Head of caudate nucleus (tissue), 42 donors: ENCODE measurements around the gene CLDN2.
"Not testable (repeated sequence)": the region's sequence is repeated elsewhere in the genome, so short reads cannot be mapped to it uniquely, and the experiment has no call there.

Source experiments
- DNase-seq, 42 donors: peaks; one replicate each; pipeline versions ENCODE4 v3.0.0 to v3.0.0-alpha.2; 2020 to 2021; ENCODE audit warnings: mixed read lengths in 7 of 42
- intact Hi-C: fragments of 100-400 bp; cut with DNase I; formaldehyde crosslinking; loops from one replicate; pipeline ENCODE4 v1.15.0; 2022

CLDN2 gene, protein sequence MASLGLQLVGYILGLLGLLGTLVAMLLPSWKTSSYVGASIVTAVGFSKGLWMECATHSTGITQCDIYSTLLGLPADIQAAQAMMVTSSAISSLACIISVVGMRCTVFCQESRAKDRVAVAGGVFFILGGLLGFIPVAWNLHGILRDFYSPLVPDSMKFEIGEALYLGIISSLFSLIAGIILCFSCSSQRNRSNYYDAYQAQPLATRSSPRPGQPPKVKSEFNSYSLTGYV

DNA sequence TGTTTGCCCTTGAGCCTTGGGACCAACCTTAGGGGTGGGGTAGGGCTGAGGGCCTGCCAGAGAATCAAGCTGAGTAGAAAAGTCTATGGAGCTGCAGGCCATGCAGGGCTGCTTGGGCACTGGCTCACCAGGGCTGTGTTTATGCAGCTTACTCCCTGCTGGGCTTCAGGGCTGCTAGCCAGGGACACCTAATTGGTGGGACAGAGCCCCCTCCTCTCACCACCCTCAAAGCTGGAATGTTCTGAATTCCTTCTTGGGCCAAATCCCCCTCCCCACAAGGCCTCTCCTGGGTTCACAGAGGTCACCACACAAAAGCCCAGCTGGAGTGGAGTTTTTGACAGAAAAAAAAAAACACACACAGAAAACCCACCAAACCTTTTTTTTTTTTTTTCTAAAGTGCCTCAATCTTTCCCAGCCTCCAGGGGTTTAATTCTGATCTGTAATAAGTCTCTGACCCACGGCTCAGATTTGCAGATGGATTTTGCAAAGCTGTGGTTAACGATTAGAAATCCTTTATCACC is at the start of gene CLDN2:
Gene CLDN2, plus strand, starts transcription at position 471 of the 521 bp plus-strand sequence. CDS start 7,827 bp downstream, outside the sequence.
- DNase-seq = no peak
- intact Hi-C loops = no loop called here

DNA sequence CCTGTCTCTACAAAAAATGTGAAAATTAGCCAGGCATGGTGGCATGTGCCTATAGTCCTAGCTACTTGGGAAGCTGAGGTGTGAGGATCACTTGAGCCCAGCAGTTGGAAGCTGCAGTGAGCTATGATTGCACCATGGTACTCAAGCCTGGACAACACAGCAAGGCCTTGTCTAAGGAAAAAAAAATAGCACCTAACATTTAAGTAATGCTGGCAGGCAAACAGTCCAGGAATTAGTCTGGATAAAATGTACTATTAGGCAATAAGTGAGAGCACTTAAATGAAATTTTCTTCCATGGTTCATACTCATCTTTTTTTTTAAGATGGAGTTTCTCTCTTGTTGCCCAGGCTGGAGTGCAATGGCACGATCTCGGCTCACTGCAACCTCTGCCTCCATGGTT is 47.4 kb upstream of the CLDN2 start:
- intact Hi-C loops, DNase-seq: not testable (repeated sequence)

DNA sequence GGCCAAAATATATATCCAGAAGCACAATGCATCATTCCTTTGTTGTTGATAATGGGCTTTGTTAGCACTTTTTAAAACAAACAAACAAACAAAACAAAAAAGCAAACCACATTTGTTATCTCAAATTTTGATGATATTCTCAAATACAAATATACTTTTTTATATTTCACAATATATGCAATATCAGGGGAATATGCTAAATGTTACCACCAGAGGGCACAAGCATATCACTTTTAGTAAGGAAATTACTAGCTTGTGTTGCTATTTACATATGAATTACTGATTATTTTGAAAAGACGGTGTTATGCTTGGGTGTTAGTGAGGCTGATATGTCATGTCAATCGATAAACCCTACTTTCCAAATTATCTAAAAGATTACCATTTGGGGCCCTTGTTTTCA is 46.1 kb upstream of the CLDN2 start:
- intact Hi-C loops = no loop called here

DNA sequence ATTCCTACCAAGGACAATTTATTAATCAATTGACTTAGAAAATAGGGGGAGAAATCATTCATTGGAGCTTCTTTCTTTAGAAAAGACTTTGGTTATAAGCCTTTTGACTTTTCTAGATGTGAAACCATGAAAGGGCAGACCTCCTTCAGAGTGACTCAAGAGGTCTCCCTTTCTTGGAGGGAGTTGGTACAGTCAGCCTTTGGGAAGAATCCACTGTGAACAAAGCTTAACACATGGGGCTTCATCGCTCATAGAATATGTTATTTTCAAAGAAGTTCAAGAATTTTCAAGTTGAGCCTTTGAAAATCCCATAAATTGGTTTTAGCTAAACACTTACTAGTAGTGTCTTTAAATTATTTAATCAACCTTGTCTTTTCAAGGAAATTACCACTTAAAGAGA is 45.1 kb upstream of the CLDN2 start:
- DNase-seq = no peak
- intact Hi-C loops = no loop called here

More for the DNA sequence above, 46.1 kb upstream of the CLDN2 start:
- no peak for DNase-seq

DNA sequence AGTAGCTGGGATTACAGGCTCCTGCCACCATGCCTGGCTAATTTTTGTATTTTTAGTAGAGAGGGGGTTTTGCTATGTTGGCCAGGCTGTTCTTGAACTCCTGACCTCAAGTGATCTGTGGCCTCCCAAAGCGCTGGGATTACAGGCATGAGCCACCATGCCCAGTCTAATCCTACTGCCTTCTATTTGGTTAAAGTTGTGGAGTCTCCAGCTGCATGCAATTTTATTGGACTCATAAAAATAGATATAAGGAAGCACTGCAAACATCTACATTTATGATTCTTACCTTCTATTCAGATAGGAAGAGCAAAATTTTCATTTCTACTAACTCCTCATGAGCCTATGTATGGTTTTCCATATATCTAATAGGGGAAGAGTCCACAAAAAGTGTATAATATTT is 30.7 kb upstream of the CLDN2 start:
- no peak for DNase-seq
- intact Hi-C loops = no loop called here

DNA sequence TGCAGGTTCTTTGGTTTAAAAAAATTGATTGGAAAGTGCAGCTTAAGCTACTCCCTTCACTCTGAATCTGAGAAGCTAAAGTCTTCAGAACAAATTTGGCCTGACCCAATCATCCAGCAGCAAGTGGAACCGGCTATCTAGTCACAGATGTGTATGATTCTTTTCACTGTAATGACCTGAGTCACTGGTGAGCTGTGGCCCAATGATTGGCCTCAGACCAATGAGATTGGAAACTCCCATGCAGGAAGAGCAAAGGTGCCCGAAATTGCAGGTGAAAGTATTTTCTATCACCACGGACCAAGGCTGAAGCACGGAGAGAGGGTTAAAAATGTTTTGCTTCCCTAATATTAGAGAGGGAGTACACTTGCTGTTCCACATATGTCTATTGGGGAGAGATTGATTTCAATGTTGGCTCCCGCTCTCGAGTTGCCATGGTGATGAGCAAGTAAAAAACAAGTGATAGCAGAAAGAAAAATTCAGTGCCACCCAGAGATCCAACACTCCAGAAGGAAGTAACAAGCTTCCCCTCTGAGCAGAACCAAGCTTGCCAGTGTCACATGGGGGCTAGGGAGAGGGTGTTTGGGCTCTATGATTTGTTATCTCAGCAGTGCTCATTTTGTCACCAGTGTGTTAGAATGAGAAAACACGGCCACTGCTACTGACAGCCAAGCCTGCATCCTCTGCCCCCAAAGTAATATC is 28.3 kb upstream of the CLDN2 start:
- intact Hi-C loops = no loop called here
- peak in 1 of 42 donors; percentile 13 for DNase-seq

DNA sequence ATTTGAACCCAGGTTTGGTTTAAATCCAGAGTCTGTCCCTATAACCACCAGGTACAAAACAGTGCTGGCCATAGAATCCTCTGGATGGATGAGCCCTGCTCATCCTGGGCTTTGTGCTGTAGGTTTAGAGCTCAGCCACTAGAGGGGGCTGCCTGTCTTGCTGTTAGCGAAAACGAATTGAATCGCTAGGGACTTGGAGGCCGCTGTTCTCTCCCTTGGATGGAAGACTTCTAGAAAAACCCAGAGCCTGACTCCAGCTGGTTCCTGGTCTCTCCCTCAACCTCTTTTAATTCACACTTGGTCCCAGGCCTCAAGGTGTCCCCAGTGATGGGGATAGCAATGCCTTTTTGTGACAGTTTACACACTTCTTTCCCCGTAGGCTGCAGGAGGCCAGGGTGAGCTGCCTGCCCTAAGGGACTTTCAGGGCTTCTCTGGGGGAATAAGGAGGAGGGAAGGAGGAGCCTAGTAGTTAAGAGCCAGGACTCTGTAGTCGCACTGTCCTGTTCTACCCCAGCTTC is 25.8 kb upstream of the CLDN2 start:
- peak; percentile 34 to 83 (median 66) for DNase-seq
- intact Hi-C loops = no loop called here

DNA sequence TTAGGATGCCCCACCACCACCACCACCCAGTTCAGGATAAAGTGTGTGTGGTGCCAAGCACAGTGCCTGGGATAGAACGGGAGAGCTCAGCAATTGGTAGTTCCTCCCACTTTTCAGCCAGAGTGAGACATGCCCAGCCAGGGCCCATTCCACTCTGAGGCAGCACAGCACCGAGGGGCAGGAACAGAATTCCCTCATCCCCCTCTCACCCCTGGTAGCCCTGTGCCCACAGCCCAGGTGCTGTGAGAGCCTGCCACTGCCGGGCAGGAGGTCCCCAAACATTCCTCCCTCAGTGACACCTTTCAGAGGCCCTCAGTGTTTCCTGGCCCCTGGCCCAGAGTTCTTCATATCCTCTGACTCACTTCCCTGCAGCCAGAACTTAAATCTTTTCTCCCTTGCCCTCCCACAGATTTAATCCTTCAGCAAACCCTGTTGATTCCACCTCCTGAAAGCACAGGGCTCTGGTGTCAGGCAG is 25.2 kb upstream of the CLDN2 start:
- no peak for DNase-seq
- intact Hi-C loops = loop anchor here (5.0 kb wide), 1 partner anchor 57 kb away; no protein-coding TSS in a partner anchor

DNA sequence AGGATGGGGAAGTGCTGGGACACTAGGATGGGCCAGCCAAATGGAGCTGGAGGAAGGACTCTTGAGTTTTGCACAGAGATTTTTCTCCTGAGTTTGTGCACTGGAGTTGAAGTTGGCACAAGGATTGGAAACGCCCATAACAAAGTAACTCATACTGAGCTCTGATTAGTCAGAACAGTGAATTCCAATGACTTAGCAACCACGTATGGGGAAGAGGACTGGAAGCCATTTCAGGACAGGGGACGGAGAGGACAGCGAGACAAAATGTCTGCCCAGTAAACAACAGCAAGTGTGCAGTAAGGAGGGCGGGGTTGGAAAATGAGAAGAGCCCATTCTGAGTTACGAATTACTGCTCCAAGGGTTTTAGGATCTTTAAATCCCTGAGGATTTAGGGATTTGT is 22.9 kb upstream of the CLDN2 start:
- intact Hi-C loops = loop anchor here (5.0 kb wide), 1 partner anchor 55 kb away; no protein-coding TSS in a partner anchor
- no peak for DNase-seq

DNA sequence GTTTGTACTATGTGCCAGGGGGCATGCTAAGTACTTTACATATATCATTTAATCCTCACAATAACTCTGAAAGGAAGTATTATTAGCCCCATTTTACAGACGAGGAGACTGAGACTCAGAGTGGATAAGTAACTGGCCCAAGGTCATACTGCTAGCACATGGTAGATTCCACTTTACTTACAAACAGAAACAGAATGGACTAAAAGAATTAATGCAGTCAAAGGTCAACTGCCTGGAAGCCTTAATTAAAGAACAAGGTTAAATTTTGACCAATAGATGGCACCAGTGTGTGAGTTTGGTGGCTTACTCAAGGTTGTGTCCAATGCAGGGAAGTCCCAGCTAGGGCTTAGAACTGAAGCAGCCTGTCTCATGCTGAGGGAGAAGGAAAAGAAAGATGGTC is 21.7 kb upstream of the CLDN2 start:
- intact Hi-C loops = loop anchor here (5.0 kb wide), 1 partner anchor 54 kb away; no protein-coding TSS in a partner anchor
- peak in 3 of 42 donors; percentile 9 to 39 (median 18) for DNase-seq

DNA sequence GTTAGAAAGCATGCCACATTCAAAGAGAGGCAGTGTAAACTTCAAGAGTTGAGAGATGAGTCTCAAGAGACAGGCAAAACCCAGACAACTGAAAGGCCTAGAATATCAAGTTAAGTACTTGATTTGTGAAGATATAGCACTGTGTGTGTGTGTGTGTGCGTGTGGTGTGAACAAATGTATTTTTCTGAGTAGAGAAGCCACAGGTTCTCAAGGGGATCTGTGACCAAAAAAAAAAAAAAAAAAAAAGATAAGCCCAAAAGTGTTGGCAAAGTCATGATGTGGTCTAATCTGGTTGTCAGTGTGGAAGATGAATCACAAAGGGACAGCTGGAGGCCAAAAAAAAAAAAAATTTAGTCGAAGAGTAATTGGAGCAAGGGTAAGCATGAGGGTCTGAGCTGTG is 20.9 kb upstream of the CLDN2 start:
- DNase-seq = no peak
- intact Hi-C loops = loop anchor here (5.0 kb wide), 1 partner anchor 53 kb away; no protein-coding TSS in a partner anchor

DNA sequence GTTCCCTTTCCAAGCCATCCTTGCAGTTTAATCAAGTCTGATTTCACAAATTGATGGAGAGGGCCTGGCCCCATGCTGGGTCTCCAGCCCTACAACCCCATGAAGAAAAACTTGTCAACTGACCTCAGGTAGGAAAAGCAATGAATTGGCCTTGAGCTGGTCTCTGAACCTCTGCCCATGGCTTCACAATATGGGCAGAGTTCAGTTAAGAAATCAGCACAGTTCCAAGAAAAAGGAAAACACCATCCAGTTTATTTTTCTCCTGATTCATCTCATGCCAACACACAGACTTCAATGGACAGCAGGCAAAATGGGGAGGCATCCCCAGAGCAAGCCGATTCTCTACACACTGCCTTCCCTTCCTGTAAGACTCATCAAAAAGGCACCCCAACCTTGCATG is 20.4 kb upstream of the CLDN2 start:
- no peak for DNase-seq
- intact Hi-C loops = loop anchor here (5.0 kb wide), 1 partner anchor 52 kb away; no protein-coding TSS in a partner anchor

DNA sequence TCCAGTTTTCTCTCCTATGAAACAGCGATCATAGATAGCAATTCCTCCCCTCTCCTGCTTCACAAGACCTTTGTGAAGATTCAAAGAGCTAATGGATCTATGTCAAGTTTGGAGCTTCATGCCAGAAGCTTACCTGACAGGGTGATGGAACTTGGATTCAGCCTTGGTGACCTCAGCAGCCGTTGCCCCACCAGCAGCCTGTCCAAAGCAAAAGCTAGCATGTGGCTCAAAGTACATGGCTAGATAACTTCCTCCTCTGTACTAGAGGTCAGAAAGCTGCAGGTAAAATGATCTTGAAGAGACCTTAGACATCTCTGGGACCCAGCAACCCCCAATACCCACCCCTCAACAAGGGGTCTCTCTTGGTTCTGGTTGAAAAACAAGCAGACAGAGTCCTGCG is 18.9 kb upstream of the CLDN2 start:
- intact Hi-C loops = no loop called here
- DNase-seq = no peak

DNA sequence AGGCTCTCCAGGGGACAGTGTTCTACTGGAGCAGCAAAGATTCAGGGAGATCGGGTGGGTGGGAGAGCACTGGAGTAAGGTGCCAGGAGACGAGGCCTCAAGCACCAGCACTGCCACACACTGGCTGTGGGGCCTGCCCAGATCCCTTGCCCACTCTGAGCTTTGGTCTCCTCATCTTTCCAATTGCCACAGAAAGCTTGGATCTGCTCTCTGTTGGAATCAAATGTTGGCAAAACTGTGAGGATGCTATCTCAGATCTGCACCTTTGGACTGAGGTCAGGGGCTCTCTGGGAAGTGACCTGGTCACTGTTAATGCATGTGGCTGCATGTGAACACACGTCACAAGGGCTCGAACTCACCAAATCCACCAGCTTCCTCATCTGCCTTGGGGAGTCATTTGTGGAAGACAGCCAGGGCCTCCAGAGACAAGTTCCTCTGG is 18.4 kb upstream of the CLDN2 start:
- intact Hi-C loops = no loop called here
- no peak for DNase-seq

DNA sequence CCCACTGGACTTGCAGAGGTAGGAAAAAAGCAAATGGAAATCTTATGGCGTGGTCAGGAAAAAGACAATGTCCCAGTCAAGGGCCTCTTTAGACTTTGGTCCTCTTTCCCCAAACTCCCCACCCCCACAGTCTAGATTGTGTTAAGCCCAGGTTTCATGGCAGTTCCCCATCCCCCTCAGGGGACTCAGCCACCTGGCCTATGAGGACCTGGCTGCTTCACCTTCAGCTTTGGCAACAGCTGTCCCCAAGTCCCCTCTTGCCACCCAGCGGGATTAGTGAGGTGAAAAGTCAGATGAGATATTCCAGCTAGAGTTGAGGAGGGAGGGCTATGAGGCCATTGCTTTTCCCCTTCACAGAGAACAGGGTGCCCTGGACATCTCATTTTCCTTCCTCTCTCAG is 17.5 kb upstream of the CLDN2 start:
- DNase-seq = no peak
- intact Hi-C loops = no loop called here

DNA sequence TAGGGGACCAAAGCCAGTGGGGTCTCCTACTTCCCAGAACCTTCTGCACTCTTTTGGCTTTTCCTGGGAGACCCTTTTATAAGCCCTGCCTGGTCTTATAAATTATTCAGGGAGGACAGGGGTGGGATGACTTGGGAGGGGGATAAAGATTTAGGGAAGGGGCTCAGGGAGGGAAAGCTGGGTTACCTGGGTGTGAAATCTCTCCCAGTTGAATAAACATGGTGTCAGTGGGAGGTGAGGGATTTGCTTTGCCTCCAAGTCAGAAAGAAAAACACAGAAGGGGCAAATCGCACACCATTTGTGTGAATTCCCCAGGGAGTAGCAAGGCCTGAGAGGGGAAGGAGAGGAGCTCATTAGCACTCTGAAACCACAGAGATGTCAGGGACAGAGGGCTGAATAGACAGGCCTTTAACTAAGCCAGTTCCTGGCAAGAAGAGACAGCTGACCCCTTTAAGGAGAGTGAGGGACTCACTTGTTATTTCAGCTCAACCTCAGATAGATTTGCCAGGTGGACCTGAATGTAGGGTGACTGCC is 16.8 kb upstream of the CLDN2 start, which contains the start of gene RIPPLY1:
Gene RIPPLY1, minus strand, starts transcription at position 51 of the 534 bp plus-strand sequence. CDS start 54 bp downstream, outside the sequence.
- intact Hi-C loops = no loop called here
- DNase-seq = no peak

DNA sequence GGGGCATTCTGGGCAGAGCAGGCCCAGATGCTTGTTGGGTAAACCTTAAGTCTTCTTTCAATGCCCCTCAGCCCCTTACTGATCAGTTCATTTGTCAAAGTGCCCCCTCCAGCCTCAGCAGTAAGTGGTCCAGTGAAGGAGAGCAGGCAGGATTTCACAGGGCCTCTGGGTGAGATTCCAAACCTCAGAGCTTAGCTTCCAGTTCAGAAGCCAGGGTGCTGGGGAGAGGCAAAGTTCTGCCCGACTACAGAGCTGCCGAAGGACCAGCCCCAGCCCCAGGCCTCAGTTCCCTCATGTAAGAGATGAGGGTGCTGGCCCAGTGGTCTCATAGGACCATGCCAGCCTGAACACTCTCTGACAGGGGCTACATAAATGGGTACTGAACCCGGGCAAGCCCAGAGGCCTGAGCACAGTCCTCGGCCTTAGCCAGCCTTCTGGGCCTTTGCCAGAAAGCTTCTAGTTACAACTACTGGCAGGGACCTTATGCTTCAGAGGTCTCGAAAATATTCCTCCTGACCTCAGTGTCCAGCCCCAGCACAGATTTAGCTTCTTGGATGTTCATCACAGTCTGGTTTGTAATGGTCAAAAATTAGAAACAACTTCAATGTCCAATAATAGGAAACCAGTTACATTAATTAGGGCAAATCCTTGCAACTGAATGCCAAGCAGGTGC is 16.2 kb upstream of the CLDN2 start:
- DNase-seq = no peak
- intact Hi-C loops = no loop called here

DNA sequence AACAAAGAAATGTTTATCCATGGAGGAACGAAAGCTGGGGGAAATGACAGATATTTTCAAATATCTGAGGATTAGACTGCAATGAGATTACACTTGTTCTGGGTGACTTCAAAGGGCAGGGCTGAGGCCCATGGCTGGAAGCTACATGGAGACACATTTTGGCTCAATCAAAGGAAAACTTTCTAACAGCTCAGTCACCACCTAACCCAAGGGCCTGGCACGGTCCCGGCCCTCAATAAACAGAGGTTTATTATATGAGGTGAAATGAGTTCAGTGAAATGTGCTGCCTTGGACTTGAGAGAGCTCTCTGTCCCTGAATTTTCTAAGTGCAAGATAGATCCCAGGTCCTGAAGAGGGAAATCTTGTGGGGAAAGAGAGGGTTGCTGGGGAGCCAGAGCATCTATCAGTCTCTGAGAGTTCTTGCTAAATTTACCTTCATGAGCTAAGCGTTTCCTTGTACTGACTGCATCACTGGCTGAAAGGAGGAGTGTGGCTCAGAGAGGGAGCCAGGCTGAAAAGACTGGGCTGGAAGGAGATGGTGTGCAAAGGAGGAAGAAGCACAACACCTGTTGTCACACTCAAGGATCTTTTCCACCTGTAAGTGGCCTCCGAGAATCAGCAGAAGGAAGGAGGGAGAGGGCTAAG is 15.0 kb upstream of the CLDN2 start:
- intact Hi-C loops = no loop called here
- DNase-seq = no peak
